Glutamatergic neuron (in vitro differentiated cells): ENCODE results near the gene AIF1L. TPM values are rescaled to one million over a fixed set of nuclear protein-coding genes. Genes with fewer than 3 reads are reported as not detected.
"Not testable (repeated sequence)": the region's sequence is repeated elsewhere in the genome, so short reads cannot be mapped to it uniquely, and the experiment has no call there.

Source experiments
- DNase-seq: peaks from one replicate; pipeline ENCODE4 v3.0.0; 2022
- H3K27ac Mint-ChIP-seq: one replicate; pipeline ENCODE4 v1.8.0; 2020; ENCODE audit warnings: mild to moderate bottlenecking, mixed read lengths, inconsistent platforms; ENCODE audit not compliant: unreplicated experiment
- H3K27me3 Mint-ChIP-seq: one replicate; pipeline ENCODE4 v1.8.0; 2020; ENCODE audit warnings: mild to moderate bottlenecking, moderate library complexity, mixed read lengths, inconsistent platforms; ENCODE audit not compliant: unreplicated experiment
- H3K36me3 Mint-ChIP-seq: one replicate; pipeline ENCODE4 v1.8.0; 2020; ENCODE audit warnings: mild to moderate bottlenecking, mixed read lengths, inconsistent platforms; ENCODE audit not compliant: unreplicated experiment
- H3K4me1 Mint-ChIP-seq: one replicate; pipeline ENCODE4 v1.8.0; 2020; ENCODE audit warnings: mild to moderate bottlenecking, low read depth, mixed read lengths, inconsistent platforms; ENCODE audit not compliant: unreplicated experiment
- H3K4me3 Mint-ChIP-seq: one replicate; pipeline ENCODE4 v1.8.0; 2020; ENCODE audit warnings: mild to moderate bottlenecking, mixed read lengths, inconsistent platforms; ENCODE audit not compliant: unreplicated experiment
- H3K9me3 Mint-ChIP-seq: one replicate; pipeline ENCODE4 v1.8.0; 2020; ENCODE audit warnings: mild to moderate bottlenecking, moderate library complexity, mixed read lengths, inconsistent platforms; ENCODE audit not compliant: unreplicated experiment
- CTCF ChIP-seq: fragments of 200-600 bp; sonication (generic); IDR thresholded peaks from one replicate; pipeline ENCODE4 v1.5.0; 2021; ENCODE audit not compliant: partially characterized antibody, unreplicated experiment
- total RNA-seq: library from RNA; stranded (reverse); fragmentation: NEBNext Ultra II Directional; extraction: Animal tissue kit (Norgen Biotek cat#: 25700); gene quantifications from one replicate; pipeline ENCODE4 v1.2.1, GENCODE V29; 2021; ENCODE audit not compliant: unreplicated experiment

AIF1L gene
- total RNA-seq, 1 donor from 2014 or later, result 16.7 TPM

- TF ChIP-seq CTCF, result no peak
- H3K27ac Mint-ChIP-seq, result no peak overlapping the region
- H3K36me3 Mint-ChIP-seq, result no peaks in the 10 kb centered on the region
- no peak overlapping the region for H3K4me3 Mint-ChIP-seq
- DNase-seq, result no peak
- peaks cover 4% of the 10 kb centered on the region for H3K27me3 Mint-ChIP-seq
- H3K9me3 Mint-ChIP-seq, result no peaks in the 10 kb centered on the region
- no peaks in the 10 kb centered on the region for H3K4me1 Mint-ChIP-seq
Measured at GRCh38 chr9:131111186-131111853, 15.0 kb downstream of the AIF1L start.

- Mint-ChIP-seq H3K4me3 (no peak overlapping the region), H3K27me3 (peaks cover 4% of the 10 kb centered on the region), H3K4me1 (no peaks in the 10 kb centered on the region), H3K27ac (no peak overlapping the region), H3K9me3 (no peaks in the 10 kb centered on the region), H3K36me3 (no peaks in the 10 kb centered on the region)
- no peak for TF ChIP-seq CTCF
- no peak for DNase-seq
Measured at GRCh38 chr9:131111854-131112311, 15.6 kb downstream of the AIF1L start.

GRCh38 chr9:131112374-131113154 is 16.2 kb downstream of the AIF1L start:
- H3K36me3 Mint-ChIP-seq, result no peaks in the 10 kb centered on the region
- no peak for DNase-seq
- H3K4me3 Mint-ChIP-seq, result no peak overlapping the region
- no peaks in the 10 kb centered on the region for H3K4me1 Mint-ChIP-seq
- no peak for TF ChIP-seq CTCF
- peaks cover 2% of the 10 kb centered on the region for H3K27me3 Mint-ChIP-seq
- no peaks in the 10 kb centered on the region for H3K9me3 Mint-ChIP-seq
- no peak overlapping the region for H3K27ac Mint-ChIP-seq

GRCh38 chr9:131113655-131114054 is 17.3 kb downstream of the AIF1L start:
- H3K9me3 Mint-ChIP-seq, result no peaks in the 10 kb centered on the region
- no peaks in the 10 kb centered on the region for H3K4me1 Mint-ChIP-seq
- no peak for DNase-seq
- no peaks in the 10 kb centered on the region for H3K36me3 Mint-ChIP-seq
- no peak overlapping the region for H3K4me3 Mint-ChIP-seq
- peaks cover 2% of the 10 kb centered on the region for H3K27me3 Mint-ChIP-seq
- TF ChIP-seq CTCF, result no peak
- no peak overlapping the region for H3K27ac Mint-ChIP-seq

- Mint-ChIP-seq H3K9me3 (no peaks in the 10 kb centered on the region), H3K4me1 (no peaks in the 10 kb centered on the region), H3K4me3 (no peak overlapping the region), H3K36me3 (no peaks in the 10 kb centered on the region), H3K27ac (no peak overlapping the region), H3K27me3 (peaks cover 2% of the 10 kb centered on the region)
- no peak for DNase-seq
- no peak for TF ChIP-seq CTCF
Measured at GRCh38 chr9:131114084-131114535, 17.8 kb downstream of the AIF1L start.

- DNase-seq, H3K4me1 Mint-ChIP-seq, H3K9me3 Mint-ChIP-seq, H3K27ac Mint-ChIP-seq, H3K27me3 Mint-ChIP-seq, H3K4me3 Mint-ChIP-seq, H3K36me3 Mint-ChIP-seq: not testable (repeated sequence)
Measured at GRCh38 chr9:131115360-131115742, 19.0 kb downstream of the AIF1L start.
